ENCODE measurements around the gene MAML3. TPM values are rescaled to one million over a fixed set of nuclear protein-coding genes. Genes with fewer than 3 reads are reported as not detected.

The MAML3 gene
- total RNA-seq, 1 donor from 2014 or later, result 6.7 TPM

GRCh38 chr4:140044337-140044902 lies 109.6 kb downstream of the MAML3 start:
- peak; percentile 42 for DNase-seq

DNA sequence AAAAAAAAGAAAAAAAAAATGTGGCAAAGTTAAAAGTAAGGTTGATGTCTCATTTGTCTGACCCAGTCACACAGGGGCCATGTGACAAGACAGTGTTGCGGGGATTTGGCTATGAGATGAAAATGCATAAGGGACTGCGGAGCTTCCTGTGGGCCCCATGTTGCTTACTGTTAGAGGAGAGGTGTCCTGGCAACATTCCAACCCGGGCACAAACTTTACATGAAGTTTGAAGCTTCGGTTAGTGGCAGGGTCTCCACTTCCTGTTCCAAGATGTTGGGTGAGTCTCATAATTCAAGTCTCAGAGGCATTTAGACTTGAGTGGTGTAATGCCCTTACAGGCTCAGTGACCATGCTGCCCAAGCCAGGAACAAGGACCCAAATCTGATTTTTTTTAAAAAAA lies 111.3 kb downstream of the MAML3 start:
- no peak for DNase-seq

- DNase-seq, result no peak
Measured at GRCh38 chr4:140038031-140038533, 115.9 kb downstream of the MAML3 start.

DNA sequence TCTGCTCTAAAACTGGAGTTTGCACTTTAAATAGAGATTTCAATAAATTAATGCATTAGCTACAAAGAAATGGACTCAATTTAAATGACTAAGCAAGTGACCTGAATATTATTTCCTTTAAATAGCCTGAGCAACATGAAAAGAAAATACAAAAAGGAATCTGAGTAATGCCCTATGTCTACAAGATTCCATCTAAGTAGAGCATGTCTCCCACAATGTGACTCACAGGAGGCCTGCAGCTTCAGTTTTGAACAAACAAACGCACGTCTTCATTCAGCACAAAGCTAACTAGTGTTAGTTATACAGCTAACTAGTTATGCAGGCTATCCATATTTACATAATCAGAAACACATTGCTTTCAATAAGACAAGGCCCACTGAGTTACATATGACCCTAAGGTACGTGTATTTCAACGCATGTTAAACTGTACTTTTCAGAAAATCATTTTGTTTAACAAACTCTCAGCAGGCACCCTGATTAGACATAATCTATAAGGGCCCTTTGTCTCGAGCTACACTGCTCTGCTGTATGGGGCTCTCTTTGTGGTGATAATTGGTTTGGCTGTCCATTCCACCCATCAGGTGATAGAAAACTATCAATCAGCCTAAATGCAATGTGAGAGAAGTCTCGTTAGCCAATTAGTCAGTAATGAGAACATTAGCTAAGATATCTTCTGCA lies 116.5 kb downstream of the MAML3 start:
- DNase-seq, result no peak

DNA sequence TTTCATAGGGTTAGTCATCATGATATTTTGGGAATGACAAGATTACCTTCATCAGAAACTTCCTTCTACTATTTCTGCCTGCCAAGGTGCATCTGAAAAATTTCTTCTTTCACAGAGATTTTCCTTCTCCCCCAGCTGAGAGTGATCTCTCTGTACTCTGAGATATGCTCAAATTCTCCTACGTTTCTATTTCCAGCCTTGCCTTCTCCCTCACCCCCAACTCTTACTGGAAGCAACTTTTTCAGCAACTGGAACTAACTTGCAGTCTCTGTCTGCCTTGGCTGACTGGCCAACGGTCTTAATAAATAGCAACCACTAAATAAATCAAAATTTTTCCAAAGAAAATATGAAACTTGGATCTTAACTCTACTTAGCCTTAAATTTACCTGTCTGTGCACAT lies 122.3 kb downstream of the MAML3 start:
- no peak for DNase-seq

GRCh38 chr4:140031061-140031460 lies 122.9 kb downstream of the MAML3 start:
- no peak for DNase-seq

GRCh38 chr4:140028676-140029517 lies 125.1 kb downstream of the MAML3 start:
- DNase-seq, result no peak

GRCh38 chr4:140028101-140028500 lies 125.9 kb downstream of the MAML3 start:
- DNase-seq, result no peak

- no peak for DNase-seq
Measured at GRCh38 chr4:140027101-140027500, 126.9 kb downstream of the MAML3 start.

DNA sequence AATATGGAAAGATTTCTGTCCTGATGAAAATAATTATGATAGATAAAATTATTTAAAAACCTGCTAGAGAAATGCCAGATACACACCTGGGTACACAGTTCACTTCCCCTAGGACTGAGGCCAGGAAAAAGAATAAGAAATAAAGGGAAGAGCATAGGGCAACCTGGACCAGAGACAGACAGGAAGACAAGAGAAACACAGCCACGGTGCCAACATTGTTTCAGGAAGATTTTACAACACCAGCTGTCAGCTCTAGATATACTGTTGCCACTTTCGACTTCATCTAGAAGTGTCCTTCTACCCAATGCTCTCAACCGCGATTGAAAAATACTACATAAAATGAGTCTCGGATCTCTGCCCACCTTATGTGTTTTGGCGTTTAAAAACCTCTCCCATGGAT lies 128.5 kb downstream of the MAML3 start:
- DNase-seq, result no peak

DNA sequence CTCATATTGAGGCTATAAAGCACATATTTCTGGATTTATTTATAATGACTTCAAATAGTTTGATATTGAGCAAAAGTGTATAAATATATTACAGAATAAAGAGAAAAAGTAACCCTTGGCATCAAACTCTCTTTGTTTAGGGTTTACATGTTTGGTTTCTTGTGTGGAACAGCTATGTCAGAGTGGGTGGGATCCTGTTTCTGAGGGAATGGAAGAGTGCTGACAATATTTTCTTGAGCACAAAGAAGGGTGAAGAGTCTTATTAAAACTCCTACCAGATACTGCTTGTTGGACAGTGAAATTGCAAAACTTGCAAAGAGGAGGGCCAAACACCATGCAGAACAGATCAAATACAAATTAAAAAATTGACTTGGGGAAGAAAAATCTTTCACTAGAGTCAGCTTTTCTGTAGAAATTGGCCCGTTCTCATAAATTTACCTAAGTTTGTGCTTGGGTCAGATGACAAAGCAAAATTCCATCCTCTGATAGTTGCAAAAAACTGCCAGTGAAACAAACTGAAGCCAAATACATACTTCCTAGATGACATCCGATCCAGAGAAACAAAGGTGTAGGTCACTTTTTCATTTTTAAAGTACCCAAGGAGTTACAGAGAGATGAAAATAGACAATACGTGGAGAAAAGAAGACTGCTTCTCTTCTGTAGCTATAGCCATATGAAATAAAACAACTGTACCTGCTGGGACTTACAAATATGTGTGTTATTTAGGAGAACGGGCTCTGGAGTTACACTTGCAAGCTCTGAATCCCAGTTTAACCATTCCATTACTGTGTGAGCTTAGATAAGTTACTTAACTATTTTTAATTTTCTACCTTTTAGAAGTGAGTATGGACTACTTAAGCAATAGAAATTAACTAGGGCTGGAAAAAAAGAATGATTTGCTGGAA lies 133.3 kb downstream of the MAML3 start:
- DNase-seq, result no peak

DNA sequence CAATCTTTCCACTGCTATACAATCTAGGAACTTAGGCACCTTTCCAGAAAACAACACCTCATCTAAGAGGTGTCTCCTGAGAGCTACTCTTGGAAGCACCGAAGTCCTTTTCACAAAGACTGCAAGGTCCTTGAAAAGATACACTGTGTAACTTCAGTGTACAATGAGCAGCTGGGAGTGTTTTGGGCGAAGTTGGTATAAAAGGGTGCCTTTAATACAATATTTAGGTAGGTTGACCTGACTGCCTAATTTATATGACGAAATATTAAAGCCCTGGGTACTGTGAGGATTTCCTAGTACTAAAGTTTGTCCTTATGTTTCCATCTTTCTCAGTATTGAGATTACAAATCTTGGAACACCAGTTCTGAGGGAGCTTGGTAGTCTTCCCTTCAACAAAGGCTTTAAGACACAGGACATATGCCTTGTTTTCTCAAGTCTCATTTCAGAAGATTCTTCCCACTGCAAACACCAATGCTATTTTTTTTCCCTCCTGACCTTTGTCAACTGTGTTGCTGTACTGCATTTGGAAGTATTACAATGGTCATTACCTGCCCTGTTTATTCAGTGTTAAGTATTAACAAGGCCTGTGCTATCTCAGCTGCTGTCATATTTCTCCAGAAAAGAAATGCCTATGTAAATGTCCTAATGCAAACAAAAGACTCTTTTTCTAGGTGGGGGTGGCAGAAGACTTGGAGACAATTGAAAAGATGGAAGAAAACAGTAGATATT lies 134.2 kb downstream of the MAML3 start:
- DNase-seq, result no peak

DNA sequence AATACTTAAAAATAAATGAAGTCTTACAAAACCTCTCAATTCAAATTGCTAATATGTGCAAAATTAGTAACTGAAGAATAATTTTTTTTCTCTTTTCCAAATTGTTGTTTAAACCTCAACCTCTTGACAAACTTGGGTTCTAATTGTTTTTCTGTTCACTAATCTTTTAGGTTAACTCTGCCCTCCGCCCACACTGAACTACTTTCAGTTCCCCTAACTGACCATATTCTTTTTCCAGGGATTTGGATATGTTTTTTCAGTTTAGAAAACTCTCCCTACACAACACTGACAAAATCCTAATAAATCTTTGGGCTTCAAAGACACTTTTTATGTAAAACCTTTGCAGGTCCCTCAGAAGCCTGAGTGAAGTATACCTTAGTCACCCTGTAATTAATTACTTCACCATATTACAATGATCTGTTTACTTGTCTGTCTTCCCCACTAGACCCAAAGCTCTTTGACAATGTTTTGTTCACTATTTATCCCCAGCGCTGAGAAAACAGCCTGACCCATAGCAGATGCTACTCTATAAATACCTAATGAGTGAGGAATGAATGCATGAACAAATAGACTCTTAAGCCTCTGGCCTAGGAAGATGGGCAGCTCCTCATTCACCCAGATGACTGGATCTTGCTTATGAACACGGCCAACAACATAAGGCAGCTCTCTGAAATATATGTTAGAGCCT lies 134.9 kb downstream of the MAML3 start:
- no peak for DNase-seq

GRCh38 chr4:140014284-140014683 lies 139.7 kb downstream of the MAML3 start:
- DNase-seq, result no peak

- peak; percentile 18 for DNase-seq
Measured at GRCh38 chr4:140012688-140013486, 141.1 kb downstream of the MAML3 start.

DNA sequence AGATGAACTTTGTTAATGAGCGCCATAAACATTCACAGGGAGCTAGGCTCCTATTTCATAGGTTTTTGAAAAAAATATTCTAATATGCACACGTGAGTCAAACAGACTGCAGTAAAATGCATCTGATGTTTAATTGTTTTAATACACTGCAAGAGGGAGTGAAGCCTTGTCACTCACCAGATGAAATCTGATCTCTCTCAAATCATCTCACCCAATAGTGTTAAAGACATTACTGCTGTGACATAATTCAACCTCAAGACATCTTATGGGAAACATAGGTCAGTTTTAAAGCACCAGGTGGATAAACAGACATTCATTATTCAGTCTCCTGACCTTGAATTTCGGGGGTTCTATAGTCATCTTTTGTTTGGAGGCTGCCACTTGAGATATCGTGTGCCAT lies 148.3 kb downstream of the MAML3 start:
- peak; percentile 63 for DNase-seq

DNA sequence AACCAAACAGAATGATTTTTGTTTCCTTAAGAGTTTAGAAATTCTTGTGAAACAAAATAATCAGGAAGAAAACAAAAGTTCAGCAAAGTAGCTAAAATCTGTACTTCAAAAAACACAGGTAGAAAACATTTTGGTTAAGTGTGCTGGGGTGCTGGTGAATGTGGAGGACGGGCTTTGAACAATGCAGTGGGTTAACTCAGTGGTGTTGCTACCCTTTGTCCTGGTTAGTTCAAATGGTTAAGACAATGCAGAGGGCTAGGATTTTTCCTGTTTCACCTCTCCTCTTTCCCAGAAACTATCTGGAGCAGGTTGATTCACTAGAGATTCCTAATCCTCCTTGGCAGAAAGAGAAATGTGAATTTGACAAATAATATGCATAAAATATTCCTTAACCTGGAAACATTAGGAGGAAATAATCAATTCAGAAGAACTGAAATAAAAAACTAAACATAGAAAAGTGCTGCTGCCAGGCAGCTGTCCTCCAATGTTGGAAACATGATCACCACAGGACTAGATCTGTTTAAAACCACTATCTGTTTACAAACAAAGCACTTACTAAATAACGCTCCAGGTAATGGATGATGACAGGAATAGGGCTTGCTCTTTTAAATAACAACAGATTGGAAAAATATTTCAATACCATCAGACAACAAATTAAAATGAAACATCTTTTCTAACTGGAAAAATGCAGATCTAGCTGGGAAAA lies 148.9 kb downstream of the MAML3 start:
- DNase-seq, result peak; percentile 23

- peak; percentile 26 for DNase-seq
Measured at GRCh38 chr4:140004549-140004895, 149.5 kb downstream of the MAML3 start.

GRCh38 chr4:140003876-140004548 lies 150.0 kb downstream of the MAML3 start:
- DNase-seq, result no peak

All from skin of body (tissue), 2 donors.